GM19467 (cell line): ENCODE data around the gene PLEKHG3.

ENCODE experiments used
- ATAC-seq: cut with Tn5 transposase; IDR thresholded peaks from one replicate; pipeline ENCODE4 v1.9.1; 2021; ENCODE audit warnings: mild to moderate bottlenecking, moderate library complexity; ENCODE audit not compliant: unreplicated experiment

Gene PLEKHG3

GRCh38 chr14:64725261-64725815 lies 21.1 kb downstream of the PLEKHG3 start:
- no peak for ATAC-seq

- no peak for ATAC-seq
Observed at GRCh38 chr14:64725879-64726584, 21.8 kb downstream of the PLEKHG3 start.

- ATAC-seq = no peak
Observed at GRCh38 chr14:64726585-64726890, 22.3 kb downstream of the PLEKHG3 start.

- ATAC-seq = no peak
Observed at GRCh38 chr14:64727551-64728071, 23.4 kb downstream of the PLEKHG3 start.

GRCh38 chr14:64728106-64728505 lies 23.9 kb downstream of the PLEKHG3 start:
- ATAC-seq = no peak

- no peak for ATAC-seq
Observed at GRCh38 chr14:64728856-64729255, 24.6 kb downstream of the PLEKHG3 start.

GRCh38 chr14:64729386-64730060 lies 25.3 kb downstream of the PLEKHG3 start:
- no peak for ATAC-seq

GRCh38 chr14:64730061-64730440 lies 25.8 kb downstream of the PLEKHG3 start:
- ATAC-seq = no peak

GRCh38 chr14:64730681-64731080 lies 26.5 kb downstream of the PLEKHG3 start:
- ATAC-seq = no peak

GRCh38 chr14:64731141-64731581 lies 26.9 kb downstream of the PLEKHG3 start:
- no peak for ATAC-seq

GRCh38 chr14:64732066-64732465 lies 27.8 kb downstream of the PLEKHG3 start:
- no peak for ATAC-seq

GRCh38 chr14:64732536-64733120 lies 28.4 kb downstream of the PLEKHG3 start:
- ATAC-seq = no peak

- ATAC-seq = no peak
Observed at GRCh38 chr14:64733321-64733720, 29.1 kb downstream of the PLEKHG3 start.

GRCh38 chr14:64733899-64734298 lies 29.7 kb downstream of the PLEKHG3 start:
- ATAC-seq = no peak

- no peak for ATAC-seq
Observed at GRCh38 chr14:64734990-64735389, 30.8 kb downstream of the PLEKHG3 start.

- no peak for ATAC-seq
Observed at GRCh38 chr14:64736271-64737169, 32.3 kb downstream of the PLEKHG3 start.

- no peak for ATAC-seq
Observed at GRCh38 chr14:64737391-64738280, 33.4 kb downstream of the PLEKHG3 start.

GRCh38 chr14:64738281-64738804 lies 34.1 kb downstream of the PLEKHG3 start:
- ATAC-seq = no peak

GRCh38 chr14:64741200-64741599 lies 37.0 kb downstream of the PLEKHG3 start:
- no peak for ATAC-seq

GRCh38 chr14:64741961-64742360 lies 37.7 kb downstream of the PLEKHG3 start:
- ATAC-seq = no peak
